HepG2 (cell line): ENCODE results near the gene ERCC6L2. TPM values are rescaled to one million over a fixed set of nuclear protein-coding genes. Genes with fewer than 3 reads are reported as not detected.

ENCODE experiments used
- ATAC-seq: fragments of 200-7000 bp; cut with Tn5 transposase; 3 replicates; pipeline ENCODE4 v1.9.1; 2020; ENCODE audit warnings: mild to moderate bottlenecking, moderate library complexity
- BruUV-seq: library from RNA; stranded (reverse); fragments of 400-500 nt; replicated peaks from 2 replicates; lab custom pipeline; 2021; lab: Mats Ljungman, UMichigan
- CTCF ChIA-PET: fragments of 300-600 bp; formaldehyde crosslinking; extraction: SDS; loops from one replicate; lab custom pipeline; 2021; ENCODE audit warnings: low total read pairs, inconsistent platforms, low intra/inter-chr PET ratio; lab: Yijun Ruan, JAX
- POLR2A ChIA-PET: fragments of 350-600 bp; sonication (Branson Sonifier 250); formaldehyde crosslinking; loops from one replicate; lab custom pipeline; 2020; ENCODE audit warnings: antibody characterized with exemption, inconsistent platforms; lab: Yijun Ruan, JAX
- DNase-seq: peaks from one replicate; pipeline ENCODE4 v3.0.0-alpha.2; 2015; ENCODE audit warnings: low spot score
- FAIRE-seq: peaks from 3 replicates; lab custom pipeline; 2011; peaks lifted over from hg19 to GRCh38; lab: Jason Lieb, UNC
- H2AFZ ChIP-seq: one replicate; pipeline ENCODE4 v1.6.1; 2011; ENCODE audit warnings: low read length, inconsistent platforms
- H3K27ac ChIP-seq: fragments of 300-600 bp; 3 replicates; pipeline ENCODE4 v1.8.0; 2011; ENCODE audit warnings: mixed run types, mild to moderate bottlenecking, mixed read lengths, low read length, inconsistent platforms; ENCODE audit not compliant: insufficient read depth; ENCODE audit errors: extremely low read length
- H3K27me3 ChIP-seq, 2 experiments: fragments of 200-600 bp in 1 of 2; 2 replicates in 1 of 2; 3 replicates in 1 of 2; pipeline versions ENCODE4 v1.6.0 to v1.8.0; 2011; ENCODE audit warnings: low read length in 2 of 2, mild to moderate bottlenecking in 2 of 2, moderate library complexity in 2 of 2, inconsistent platforms in 1 of 2; ENCODE audit not compliant: insufficient read depth in 2 of 2, control insufficient read depth in 1 of 2
- H3K36me3 ChIP-seq, 2 experiments: fragments of 200-600 bp in 1 of 2; replicated peaks in 1 of 2; 2 replicates in 1 of 2; 3 replicates in 1 of 2; pipeline versions ENCODE4 v1.5.1 to v1.8.0; 2011; ENCODE audit warnings: low read length in 2 of 2, inconsistent platforms in 1 of 2; ENCODE audit not compliant: insufficient read depth in 2 of 2, control insufficient read depth in 1 of 2
- H3K4me1 ChIP-seq: 2 replicates; pipeline ENCODE4 v1.5.1; 2012; ENCODE audit warnings: low read length, inconsistent platforms; ENCODE audit not compliant: insufficient read depth
- H3K4me2 ChIP-seq: 2 replicates; pipeline ENCODE4 v1.6.0; 2011; ENCODE audit warnings: low read depth, low read length, inconsistent platforms
- H3K4me3 ChIP-seq, 3 experiments: fragments of 200-600 bp in 1 of 3; sonication (generic), shearing (Covaris generic) in 1 of 3; replicated peaks in 1 of 3; 2 replicates each; pipeline ENCODE4 v1.5.1; 2011 to 2016; ENCODE audit warnings: low read length in 3 of 3, inconsistent platforms in 2 of 3, low read depth in 2 of 3, mild to moderate bottlenecking in 2 of 3, control low read depth in 1 of 3, mixed read lengths in 1 of 3; ENCODE audit not compliant: insufficient read depth in 1 of 3
- H3K79me2 ChIP-seq: one replicate; pipeline ENCODE4 v1.6.1; 2011; ENCODE audit warnings: low read length, inconsistent platforms; ENCODE audit not compliant: insufficient read depth
- H3K9ac ChIP-seq: 2 replicates; pipeline ENCODE4 v1.6.0; 2011; ENCODE audit warnings: mild to moderate bottlenecking, low read depth, low read length, inconsistent platforms; ENCODE audit not compliant: insufficient read depth
- H3K9me3 ChIP-seq: 2 replicates; pipeline ENCODE4 v1.5.1; 2012; ENCODE audit warnings: mild to moderate bottlenecking, low read length
- H4K20me1 ChIP-seq: 2 replicates; pipeline ENCODE4 v1.6.0; 2011; ENCODE audit warnings: inconsistent platforms, mild to moderate bottlenecking, low read length, moderate library complexity; ENCODE audit not compliant: insufficient read depth
- CAMTA2 ChIP-seq: sonication (generic); formaldehyde crosslinking; IDR thresholded peaks from 2 replicates; pipeline ENCODE4 v1.4.0; 2020; ENCODE audit warnings: mild to moderate bottlenecking, missing genetic modification reagents, borderline replicate concordance
- KDM3A ChIP-seq: IDR thresholded peaks from 2 replicates; pipeline ENCODE4 v1.6.1; 2018; ENCODE audit warnings: low read depth, missing compliant biosample characterization
- MEF2D ChIP-seq: sonication (generic); formaldehyde crosslinking; IDR thresholded peaks from 2 replicates; pipeline ENCODE4 v1.5.1; 2020; ENCODE audit warnings: mild to moderate bottlenecking, missing genetic modification reagents
- NFE2 ChIP-seq: sonication (generic); formaldehyde crosslinking; IDR thresholded peaks from 2 replicates; pipeline ENCODE4 v1.4.0; 2020; ENCODE audit warnings: missing genetic modification reagents
- ONECUT2 ChIP-seq: sonication (generic); formaldehyde crosslinking; IDR thresholded peaks from 2 replicates; pipeline ENCODE4 v1.4.0; 2020; ENCODE audit warnings: missing genetic modification reagents
- PCBP1 ChIP-seq: fragments of 200-400 bp; formaldehyde crosslinking; IDR thresholded peaks from 2 replicates; pipeline ENCODE4 v1.6.1; 2017; ENCODE audit warnings: mild to moderate bottlenecking, low read depth, low read length, borderline replicate concordance
- POLR2AphosphoS5 ChIP-seq: IDR thresholded peaks from 2 replicates; pipeline ENCODE4 v1.6.1; 2012; ENCODE audit warnings: low read depth, low read length
- TEAD2 ChIP-seq: sonication (generic); formaldehyde crosslinking; IDR thresholded peaks from 2 replicates; pipeline ENCODE4 v1.9.0; 2021; ENCODE audit warnings: missing genetic modification reagents
- ZBTB3 ChIP-seq: sonication (generic); formaldehyde crosslinking; IDR thresholded peaks from 2 replicates; pipeline ENCODE4 v1.4.0; 2020; ENCODE audit warnings: low read depth, mild to moderate bottlenecking, moderate library complexity, missing genetic modification reagents, borderline replicate concordance
- ZNF790 ChIP-seq: sonication (generic); formaldehyde crosslinking; IDR thresholded peaks from 2 replicates; pipeline ENCODE4 v1.8.0; 2022; ENCODE audit warnings: missing genetic modification reagents, mild to moderate bottlenecking, borderline replicate concordance
- WGBS: methylation state at CpG from one replicate; pipeline ENCODE4 v1.1.6; 2017; ENCODE audit warnings: low lambda C conversion rate; 5-methylcytosine and 5-hydroxymethylcytosine counted together
- in situ Hi-C: cut with HindIII; loops from 2 replicates; pipeline ENCODE4 v1.10.0; 2017; ENCODE audit warnings: low pct_unique_long_range_greater_than_20kb; ENCODE audit not compliant: extremely low pct_ligation_motif_present
- intact Hi-C: fragments of 100-400 bp; cut with micrococcal nuclease; formaldehyde crosslinking; loops from one replicate; pipeline ENCODE4 v1.10.0; 2022; ENCODE audit not compliant: unreplicated experiment
- polyA plus RNA-seq, 8 experiments: library from polyadenylated mRNA; depleted of rRNA in 3 of 8; stranded (reverse) in 7 of 8; unstranded in 1 of 8; fragments of >200 nt; fragmentation: Illumina TruSeq in 4 of 8; extraction: Trizol in 4 of 8; gene quantifications; 2 replicates each; pipeline versions ENCODE4 v1.2.1 to v1.2.3, GENCODE V29; 2011 to 2016; ENCODE audit warnings: low read depth in 4 of 8, missing spikeins in 1 of 8, mixed read lengths in 1 of 8; ENCODE audit not compliant: insufficient read depth in 1 of 8
- total RNA-seq, 5 experiments: library from RNA; depleted of rRNA; stranded (reverse); fragments of >200 nt; fragmentation: Illumina TruSeq; extraction: Trizol; gene quantifications; 2 replicates each; pipeline ENCODE4 v1.2.3, GENCODE V29; 2016; ENCODE audit warnings: low read depth in 1 of 5
- TF ChIP-seq, protein P1 (sequence below): sonication (generic); formaldehyde crosslinking; IDR thresholded peaks from 2 replicates; pipeline ENCODE4 v1.5.0; 2020; ENCODE audit warnings: mild to moderate bottlenecking, missing genetic modification reagents
- TF ChIP-seq, protein P2 (sequence below): IDR thresholded peaks from 2 replicates; pipeline ENCODE4 v1.6.1; 2016; ENCODE audit warnings: low read depth, control low read depth

The ERCC6L2 gene
- total and polyA plus RNA-seq, 2 of the 13 experiments (the other 11 are each of a cell fraction or from before 2014, with no cell fraction given): 13.4 to 45.9 TPM

DNA sequence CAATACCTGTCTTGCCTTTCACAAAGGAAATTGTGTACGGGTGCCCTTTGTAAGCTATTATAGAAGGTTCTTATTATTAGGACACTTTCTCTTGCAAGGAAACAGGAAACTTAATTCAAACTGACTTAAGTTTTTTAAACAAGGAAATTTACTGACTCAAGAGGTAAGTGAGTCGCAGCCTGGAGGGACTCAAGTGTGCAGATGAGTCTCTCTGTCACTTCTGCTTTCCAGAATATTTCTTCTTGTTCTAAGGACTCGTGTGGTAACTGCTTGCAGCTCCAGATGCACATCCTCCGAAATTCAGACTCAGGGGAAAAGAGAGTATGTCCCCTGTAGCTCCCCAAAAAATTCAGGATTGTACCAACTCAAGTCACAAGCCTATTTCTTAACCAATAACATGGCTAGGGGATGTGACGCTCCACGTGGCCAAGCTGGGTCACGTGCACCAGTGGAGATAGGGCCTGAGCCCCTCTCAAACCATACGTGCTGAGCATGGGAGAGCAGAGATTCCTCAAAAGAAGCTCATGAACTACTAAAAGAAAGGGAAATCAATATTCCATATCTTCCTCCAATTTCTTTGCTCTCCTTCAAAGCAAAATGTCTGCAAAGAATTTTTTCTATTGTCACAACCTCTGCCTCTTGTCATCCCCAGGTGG lies 49.2 kb upstream of the ERCC6L2 start (continued):
- TF ChIP-seq, protein P1, sequence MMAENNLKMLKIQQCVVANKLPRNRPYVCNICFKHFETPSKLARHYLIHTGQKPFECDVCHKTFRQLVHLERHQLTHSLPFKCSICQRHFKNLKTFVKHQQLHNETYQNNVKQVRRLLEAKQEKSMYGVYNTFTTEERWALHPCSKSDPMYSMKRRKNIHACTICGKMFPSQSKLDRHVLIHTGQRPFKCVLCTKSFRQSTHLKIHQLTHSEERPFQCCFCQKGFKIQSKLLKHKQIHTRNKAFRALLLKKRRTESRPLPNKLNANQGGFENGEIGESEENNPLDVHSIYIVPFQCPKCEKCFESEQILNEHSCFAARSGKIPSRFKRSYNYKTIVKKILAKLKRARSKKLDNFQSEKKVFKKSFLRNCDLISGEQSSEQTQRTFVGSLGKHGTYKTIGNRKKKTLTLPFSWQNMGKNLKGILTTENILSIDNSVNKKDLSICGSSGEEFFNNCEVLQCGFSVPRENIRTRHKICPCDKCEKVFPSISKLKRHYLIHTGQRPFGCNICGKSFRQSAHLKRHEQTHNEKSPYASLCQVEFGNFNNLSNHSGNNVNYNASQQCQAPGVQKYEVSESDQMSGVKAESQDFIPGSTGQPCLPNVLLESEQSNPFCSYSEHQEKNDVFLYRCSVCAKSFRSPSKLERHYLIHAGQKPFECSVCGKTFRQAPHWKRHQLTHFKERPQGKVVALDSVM (CRISPR knock-in tag): no peak

DNA sequence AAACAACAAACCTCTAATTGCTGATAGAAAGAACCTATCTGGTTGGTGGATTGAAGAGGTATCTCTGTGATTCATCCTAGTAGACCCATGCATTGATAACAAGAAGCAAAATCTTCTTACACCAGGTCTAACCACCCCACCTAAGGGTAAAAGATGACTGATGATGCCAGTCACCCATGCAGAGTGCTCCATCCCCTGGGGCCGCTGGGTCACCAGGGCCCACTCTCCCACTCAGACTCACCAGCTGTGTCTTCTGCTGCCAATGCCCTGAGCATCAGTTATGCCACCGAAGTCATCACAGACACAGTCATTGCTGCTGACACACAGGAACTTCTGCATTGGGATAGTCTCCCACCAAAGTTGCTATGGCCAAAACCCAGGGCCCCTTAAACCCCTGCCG lies 44.7 kb upstream of the ERCC6L2 start:
- Histone ChIP-seq H3K36me3 (no peaks in the 10 kb centered on the region), H3K9ac (no peak overlapping the region), H3K4me1 (peaks cover 9% of the 10 kb centered on the region), H3K4me2 (no peak overlapping the region), H4K20me1 (no peaks in the 10 kb centered on the region), H3K27me3 (peaks cover 0 to 5% of the 10 kb centered on the region in 2 experiments; a peak in 1 of 5 replicates), H2AFZ (no peak overlapping the region), H3K9me3 (no peaks in the 10 kb centered on the region), H3K79me2 (no peaks in the 10 kb centered on the region), H3K27ac (no peak overlapping the region), H3K4me3 (no peak overlapping the region)
- DNase-seq: no peak
- BruUV-seq: no TSS peak
- WGBS: 70% methylated on average over 2 of the region's 3 CpGs
- no peak for FAIRE-seq
- CTCF ChIA-PET: no interaction called here
- ATAC-seq: no peak
- in situ Hi-C loops (no loop called here), intact Hi-C loops (no loop called here)
- TF ChIP-seq TEAD2 (CRISPR knock-in tag) (no peak), CAMTA2 (CRISPR knock-in tag) (no peak), KDM3A (CRISPR knock-in tag) (no peak), POLR2AphosphoS5 (no peak), PCBP1 (no peak), ONECUT2 (CRISPR knock-in tag) (no peak), MEF2D (no peak), ZNF790 (CRISPR knock-in tag) (no peak), ZBTB3 (no peak), NFE2 (CRISPR knock-in tag) (no peak)
- TF ChIP-seq, protein P2, sequence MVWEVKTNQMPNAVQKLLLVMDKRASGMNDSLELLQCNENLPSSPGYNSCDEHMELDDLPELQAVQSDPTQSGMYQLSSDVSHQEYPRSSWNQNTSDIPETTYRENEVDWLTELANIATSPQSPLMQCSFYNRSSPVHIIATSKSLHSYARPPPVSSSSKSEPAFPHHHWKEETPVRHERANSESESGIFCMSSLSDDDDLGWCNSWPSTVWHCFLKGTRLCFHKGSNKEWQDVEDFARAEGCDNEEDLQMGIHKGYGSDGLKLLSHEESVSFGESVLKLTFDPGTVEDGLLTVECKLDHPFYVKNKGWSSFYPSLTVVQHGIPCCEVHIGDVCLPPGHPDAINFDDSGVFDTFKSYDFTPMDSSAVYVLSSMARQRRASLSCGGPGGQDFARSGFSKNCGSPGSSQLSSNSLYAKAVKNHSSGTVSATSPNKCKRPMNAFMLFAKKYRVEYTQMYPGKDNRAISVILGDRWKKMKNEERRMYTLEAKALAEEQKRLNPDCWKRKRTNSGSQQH (CRISPR knock-in tag): no peak
- TF ChIP-seq, all 625 proteins: peak for 0
- POLR2A ChIA-PET: no interaction called here
